ENCODE measurements around the gene AQP1. TPM values are rescaled to one million over a fixed set of nuclear protein-coding genes. Genes with fewer than 3 reads are reported as not detected.

AQP1 gene
- total and polyA plus RNA-seq, 11 donors: 113 to 420 (median 210) TPM

DNA sequence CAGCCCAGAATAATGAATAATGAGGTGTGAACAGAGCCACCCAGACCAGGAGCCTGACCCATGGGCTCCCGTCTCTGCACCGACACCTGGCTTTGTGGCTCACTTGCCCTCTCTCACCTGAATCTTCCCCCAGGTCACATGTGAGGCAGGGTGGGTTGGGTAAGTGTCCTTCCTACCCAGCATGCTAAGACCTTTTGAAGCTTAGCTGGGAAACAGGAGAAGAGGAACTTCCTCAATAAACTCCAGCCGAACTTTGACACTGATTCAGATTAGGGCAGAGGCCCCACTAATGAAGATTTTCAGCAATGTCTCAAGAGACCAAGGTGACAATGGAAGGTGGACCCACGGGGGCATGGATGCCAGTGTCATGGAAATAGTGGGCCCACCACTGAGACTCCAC, 46.6 kb upstream of the AQP1 start:
- TF ChIP-seq CTCF (IDR thresholded peaks at IDR 0.05) (no peak), POLR2A (IDR thresholded peaks at IDR 0.05) (no peak)
- peaks cover 0 to 71% (median 42%) of the 10 kb centered on the region in 12 donors for H3K4me1 ChIP-seq
- 88 to 97% (median 96%) methylated on average over 4 of the region's 4 CpGs for WGBS, 4 donors

DNA sequence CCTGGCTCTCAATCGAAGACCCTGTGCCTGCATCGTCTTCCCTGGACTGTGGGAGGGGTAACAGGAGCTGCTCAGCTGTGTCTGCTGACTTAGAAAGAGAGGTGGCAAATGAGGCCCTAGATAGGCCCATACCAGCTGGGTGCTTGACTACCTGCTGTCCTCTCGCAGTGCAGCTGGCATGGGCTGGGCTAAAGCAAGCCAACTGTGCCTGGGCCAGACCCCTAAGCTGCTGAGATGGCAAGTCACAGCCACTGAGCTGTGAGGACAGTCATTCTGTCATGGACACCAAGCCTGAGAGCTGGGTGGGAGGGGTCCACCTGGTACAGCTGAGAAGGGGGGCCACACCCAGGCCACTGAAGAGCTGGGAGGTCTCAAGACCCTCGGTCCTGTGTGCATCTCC, 45.8 kb upstream of the AQP1 start:
- no peaks in the 10 kb centered on the region for H3K9me3 ChIP-seq
- no peaks in the 10 kb centered on the region for H3K27me3 ChIP-seq
- H3K4me3 ChIP-seq: no peak overlapping the region
- intact Hi-C loops (cut with DNase I): loop anchor here in 3 of 10 donors (5.0 kb wide), 2 partner anchors 49 to 71 kb away; no protein-coding TSS in a partner anchor
- H3K4me1 ChIP-seq: peaks cover 0 to 78% (median 47%) of the 10 kb centered on the region in 12 donors
- no peak overlapping the region for H3K27ac ChIP-seq
- ATAC-seq (no peak), DNase-seq (peak in 1 of 5 donors; percentile 44)
- WGBS, 4 donors: 72 to 92% (median 88%) methylated on average over 4 of the region's 4 CpGs
- no peak for TF ChIP-seq CTCF (IDR thresholded peaks at IDR 0.05)
- no peak for TF ChIP-seq POLR2A (IDR thresholded peaks at IDR 0.05)
- peaks cover 0 to 6% (median 0%) of the 10 kb centered on the region in 9 donors for H3K36me3 ChIP-seq

More for the DNA sequence above, 46.6 kb upstream of the AQP1 start:
- H3K27me3 ChIP-seq: no peaks in the 10 kb centered on the region
- peaks cover 0 to 6% (median 0%) of the 10 kb centered on the region in 9 donors for H3K36me3 ChIP-seq
- intact Hi-C loops (cut with DNase I): loop anchor here in 3 of 10 donors (5.0 kb wide), 2 partner anchors 48 to 72 kb away; no protein-coding TSS in a partner anchor
- DNase-seq: no peak
- no peak overlapping the region for H3K4me3 ChIP-seq
- no peaks in the 10 kb centered on the region for H3K9me3 ChIP-seq
- no peak for ATAC-seq
- no peak overlapping the region for H3K27ac ChIP-seq

DNA sequence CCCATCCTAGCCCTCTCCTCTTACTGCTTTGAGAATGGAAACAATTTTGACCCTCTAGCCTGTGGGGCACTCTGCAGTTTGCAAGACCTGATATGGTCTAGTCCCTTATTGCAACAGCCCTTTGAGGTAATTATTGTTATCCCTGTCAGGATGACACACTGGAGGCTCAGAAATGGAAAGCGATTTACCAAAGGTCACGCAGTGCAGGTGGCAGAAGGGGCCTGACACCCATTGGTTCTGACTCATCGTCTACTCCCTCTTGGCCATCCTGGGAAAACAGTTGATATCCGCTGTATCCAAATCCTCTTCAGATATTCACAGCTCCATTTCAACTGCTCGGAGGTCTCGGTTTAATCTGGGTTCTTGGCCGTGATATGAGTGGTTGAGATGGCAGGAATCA, 44.7 kb upstream of the AQP1 start:
- peak overlapping the region in 5 of 12 donors; percentile 19 to 56 (median 50) for H3K27ac ChIP-seq
- H3K4me3 ChIP-seq: no peak overlapping the region
- H3K4me1 ChIP-seq: peaks cover 0 to 85% (median 50%) of the 10 kb centered on the region in 12 donors
- TF ChIP-seq POLR2A (IDR thresholded peaks at IDR 0.05) (no peak), CTCF (IDR thresholded peaks at IDR 0.05) (no peak)
- WGBS, 4 donors: 61 to 72% (median 69%) methylated on average over 7 of the region's 7 CpGs
- no peak for DNase-seq
- no peaks in the 10 kb centered on the region for H3K27me3 ChIP-seq
- no peaks in the 10 kb centered on the region for H3K9me3 ChIP-seq
- intact Hi-C loops (cut with DNase I): loop anchor here in 3 of 10 donors (5.0 kb wide), 2 partner anchors 50 to 70 kb away; no protein-coding TSS in a partner anchor
- ATAC-seq: peak in 1 of 4 donors; percentile 43
- H3K36me3 ChIP-seq: peaks cover 0 to 6% (median 0%) of the 10 kb centered on the region in 9 donors

DNA sequence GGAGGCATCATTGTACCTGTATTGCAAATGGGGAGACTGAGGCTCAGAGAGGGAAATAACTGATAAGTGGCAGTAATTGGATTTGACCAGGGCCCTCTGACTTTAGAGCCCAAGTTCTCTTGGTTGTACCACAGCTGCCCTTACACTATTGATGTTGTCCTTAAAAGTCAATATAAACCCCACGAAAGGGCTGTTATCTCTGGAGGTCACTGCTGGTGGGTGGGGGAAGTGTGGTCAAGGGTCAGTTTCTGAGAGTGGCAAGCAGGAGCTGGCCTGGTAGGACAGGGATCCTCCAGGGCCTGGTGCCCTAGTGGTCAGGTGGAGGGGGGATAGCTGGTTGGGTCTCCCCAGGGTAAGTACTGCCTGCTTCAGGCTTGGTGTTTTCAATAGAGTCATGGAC, 44.2 kb upstream of the AQP1 start:
- H3K27me3 ChIP-seq: no peaks in the 10 kb centered on the region
- H3K9me3 ChIP-seq: no peaks in the 10 kb centered on the region
- H3K27ac ChIP-seq: peak overlapping the region in 4 of 12 donors; percentile 19 to 56 (median 32)
- 58 to 94% (median 80%) methylated on average over 1 of the region's 1 CpG for WGBS, 4 donors
- H3K4me3 ChIP-seq: no peak overlapping the region
- no peak for DNase-seq
- H3K4me1 ChIP-seq: peaks cover 0 to 85% (median 50%) of the 10 kb centered on the region in 12 donors
- H3K36me3 ChIP-seq: peaks cover 0 to 11% (median 0%) of the 10 kb centered on the region in 9 donors
- ATAC-seq: no peak
- intact Hi-C loops (cut with DNase I): loop anchor here in 3 of 10 donors (5.0 kb wide), 2 partner anchors 50 to 70 kb away; no protein-coding TSS in a partner anchor
- TF ChIP-seq CTCF (IDR thresholded peaks at IDR 0.05) (no peak), POLR2A (IDR thresholded peaks at IDR 0.05) (no peak)
